SIG-M5 (cell line): ENCODE data around the gene ANKS1A.

ENCODE experiments used
- DNase-seq: peaks from one replicate; lab custom pipeline; 2025; lab: John Stamatoyannopoulos, UW

The ANKS1A gene

DNA sequence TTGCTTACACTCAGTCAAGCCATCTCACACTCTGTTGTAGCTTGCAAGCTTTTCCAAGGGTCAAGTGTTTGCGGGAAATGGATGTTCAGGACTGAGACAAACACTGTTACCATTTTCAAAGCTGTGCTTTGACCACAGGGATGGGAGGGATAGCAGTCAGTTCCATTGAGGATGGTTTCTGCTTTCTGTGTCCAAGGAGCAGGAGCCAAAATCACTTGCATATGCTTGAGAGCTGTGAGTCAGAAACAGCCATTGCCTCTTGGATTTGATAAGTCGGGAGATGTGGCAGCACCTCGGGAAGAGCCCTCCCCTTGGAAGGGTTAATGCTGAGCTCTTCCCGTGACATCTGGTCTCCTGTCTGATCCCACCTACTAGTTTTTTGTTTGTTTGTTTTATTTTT, 166.8 kb downstream of the ANKS1A start:
- DNase-seq: no peak

DNA sequence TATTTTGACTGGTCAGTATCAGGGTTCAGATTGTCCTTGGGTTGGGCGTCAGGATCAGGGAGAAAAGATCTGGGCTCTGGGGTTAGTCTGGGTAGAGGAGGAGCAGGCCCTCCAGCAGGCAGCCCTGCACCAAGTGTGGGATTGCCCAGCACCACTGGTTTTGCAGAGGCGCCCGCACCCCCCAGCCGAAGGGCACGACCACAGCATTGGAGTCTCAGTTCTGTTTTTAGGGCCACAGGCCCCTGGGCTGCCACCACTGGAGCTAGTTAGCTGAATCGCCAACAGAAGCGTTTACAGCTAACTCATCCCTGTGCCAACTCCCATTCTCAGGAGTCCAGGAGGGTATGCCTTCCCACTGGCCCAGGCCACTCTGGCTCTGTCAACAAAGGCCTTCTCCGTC, 167.9 kb downstream of the ANKS1A start:
- DNase-seq: no peak

DNA sequence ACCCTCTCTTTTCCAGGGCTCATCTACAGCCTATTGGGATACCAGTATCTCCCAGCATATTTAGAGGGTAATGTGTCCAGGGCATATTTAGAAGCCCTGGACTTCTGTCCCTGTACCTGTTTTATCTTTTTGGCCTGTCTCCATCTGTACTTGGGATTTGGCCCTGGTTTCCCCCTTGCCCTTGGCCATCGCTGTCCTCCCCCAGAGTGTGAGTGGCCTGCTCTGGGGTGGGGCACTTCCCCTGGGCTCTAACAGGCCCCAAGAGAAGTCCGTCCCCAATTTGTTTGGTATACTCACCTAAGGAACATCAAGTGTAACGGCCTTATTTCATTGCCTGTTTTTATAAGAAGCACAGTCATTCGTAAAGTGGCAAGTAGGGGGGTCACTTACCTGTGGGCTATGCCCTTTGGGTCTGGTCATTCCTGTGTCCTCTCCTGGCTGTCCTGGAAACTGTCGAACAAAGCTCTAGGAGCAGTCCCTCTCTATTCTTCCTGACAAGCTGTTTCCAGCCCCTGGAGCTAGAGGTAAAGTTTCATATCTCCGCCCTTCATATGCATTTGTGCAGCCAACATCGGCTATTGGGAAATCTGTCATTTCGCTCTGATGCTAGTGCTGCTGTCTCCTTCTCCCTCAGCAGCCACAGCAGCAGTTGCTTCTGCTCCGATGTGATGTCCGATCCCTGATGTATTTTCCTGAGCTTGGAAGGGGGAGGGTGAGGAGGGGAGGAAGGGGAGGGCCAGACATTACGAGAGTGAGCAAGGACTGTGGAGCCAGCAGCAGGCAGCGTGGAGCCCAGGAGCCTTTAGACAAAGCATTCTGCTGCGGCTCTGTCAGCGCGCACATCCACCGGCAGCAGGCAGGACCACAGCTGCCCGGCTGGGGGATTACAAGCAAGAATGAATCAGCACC, 168.6 kb downstream of the ANKS1A start:
- DNase-seq: no peak

- no peak for DNase-seq
Measured at GRCh38 chr6:35058358-35058675, 169.3 kb downstream of the ANKS1A start.

DNA sequence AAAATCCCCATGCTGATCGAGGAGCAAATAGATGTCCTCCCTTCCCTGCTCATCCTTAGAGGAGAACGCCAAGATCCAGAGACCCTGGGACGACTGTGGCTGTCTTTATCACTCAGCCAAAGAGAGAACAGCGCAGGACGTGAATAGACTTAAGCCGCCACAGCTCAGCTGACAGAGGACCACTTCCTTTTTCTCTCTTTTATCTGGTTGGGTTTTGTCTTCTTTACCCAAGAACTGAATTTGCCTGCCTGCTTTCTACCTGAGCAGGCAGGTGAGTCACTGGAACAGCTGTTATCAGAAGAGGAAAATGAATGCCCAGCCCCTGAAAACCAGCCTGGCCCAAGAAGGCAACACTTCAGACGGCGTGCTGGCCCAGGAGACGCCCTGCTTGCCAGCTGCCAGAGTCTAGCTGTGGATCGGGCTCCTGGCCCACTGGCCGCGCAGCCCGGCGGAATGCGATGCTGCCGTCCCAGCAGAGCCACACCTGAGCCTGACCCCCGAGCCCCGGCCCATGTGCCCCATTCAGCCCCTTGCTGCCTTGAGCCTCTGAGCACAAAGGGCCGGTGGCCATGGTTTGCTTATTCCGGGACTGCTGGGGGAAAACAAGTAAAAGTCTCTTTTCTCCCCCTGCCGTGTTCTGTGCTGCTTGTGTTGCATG, 169.9 kb downstream of the ANKS1A start:
- DNase-seq: no peak

GRCh38 chr6:35059596-35060345, 170.7 kb downstream of the ANKS1A start:
- DNase-seq: no peak

DNA sequence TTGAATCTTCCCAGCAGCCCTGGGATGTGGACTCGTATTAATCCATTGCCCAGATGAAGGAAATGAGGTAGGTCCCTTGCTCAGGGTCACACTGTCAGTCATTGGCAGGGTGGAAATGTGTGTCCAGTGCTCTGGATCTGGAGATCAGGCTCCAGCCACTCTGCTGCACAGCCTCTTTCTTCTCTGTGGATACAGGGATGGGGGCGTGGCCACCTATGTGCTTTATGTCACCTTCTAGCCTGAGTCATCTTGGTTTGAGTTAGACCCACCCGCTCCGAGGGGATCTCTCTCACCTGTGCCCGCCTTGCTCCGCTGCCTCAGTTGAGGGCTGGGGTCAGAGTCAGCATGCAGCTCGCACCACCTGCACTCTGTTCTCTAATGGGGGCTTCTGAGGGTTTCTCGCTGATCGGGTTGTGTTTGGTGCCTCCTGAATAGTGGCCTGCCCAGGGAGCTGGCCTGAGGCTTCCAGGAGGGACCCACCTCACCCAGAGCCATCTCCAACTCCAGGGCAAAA, 172.1 kb downstream of the ANKS1A start:
- no peak for DNase-seq

DNA sequence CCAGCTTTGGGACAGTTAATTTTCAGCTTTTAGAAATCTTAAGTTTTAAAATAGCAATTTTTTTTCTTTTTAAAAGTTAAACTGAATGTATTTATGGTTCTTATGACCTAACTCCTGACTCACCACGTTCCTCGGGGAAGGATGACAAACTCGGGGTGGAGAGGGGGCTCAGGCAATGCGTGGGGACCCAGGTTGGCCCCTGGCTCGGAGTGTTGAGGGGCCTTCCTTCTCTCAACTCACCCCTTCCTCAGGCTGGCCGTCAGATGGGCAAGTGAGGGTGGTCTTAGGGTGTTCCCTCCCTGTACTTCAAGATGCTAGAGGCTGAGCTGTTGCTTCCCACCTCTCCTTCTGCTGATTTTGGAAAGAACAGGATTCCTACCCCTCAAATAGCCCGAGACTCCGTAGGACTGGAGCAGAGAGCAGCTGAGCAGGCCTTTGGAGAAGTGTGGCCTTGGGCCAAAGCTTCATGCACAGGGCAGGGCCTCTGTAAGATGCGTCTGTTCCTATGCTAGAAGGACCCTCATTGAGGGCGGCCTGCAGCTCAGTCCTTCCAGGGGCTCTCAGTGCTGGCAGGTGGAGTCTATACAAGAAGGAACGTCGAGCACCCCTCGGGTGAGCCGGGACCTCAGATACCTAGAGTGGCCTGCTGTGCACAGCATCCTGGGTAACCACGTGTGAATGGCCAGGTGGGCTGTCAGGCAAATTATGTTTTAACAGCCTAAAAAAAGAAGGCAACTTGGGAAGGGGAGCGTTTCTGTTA, 172.8 kb downstream of the ANKS1A start:
- no peak for DNase-seq

- no peak for DNase-seq
Measured at GRCh38 chr6:35062676-35063574, 173.9 kb downstream of the ANKS1A start.

- no peak for DNase-seq
Measured at GRCh38 chr6:35063701-35064280, 174.7 kb downstream of the ANKS1A start.

DNA sequence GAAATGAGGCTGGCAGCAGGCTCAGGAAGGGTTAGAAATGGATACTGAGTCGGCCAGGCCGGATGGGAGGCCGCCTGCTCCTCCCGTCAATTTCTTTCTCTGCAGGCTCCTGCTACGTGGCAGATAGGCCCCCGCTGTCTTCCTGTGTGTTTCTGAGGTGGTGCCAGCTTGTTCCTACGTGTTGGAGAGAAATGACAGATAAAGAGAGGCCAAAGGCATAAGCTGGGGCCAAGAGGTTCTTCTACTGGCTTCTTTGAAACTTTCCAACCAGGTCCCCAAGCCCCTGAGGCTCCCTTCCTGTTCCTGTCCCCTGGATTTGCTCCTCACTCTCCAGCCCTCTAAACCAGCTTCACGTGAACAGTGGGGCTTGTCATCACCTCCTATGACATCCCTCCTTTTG, 175.2 kb downstream of the ANKS1A start:
- DNase-seq: no peak

- no peak for DNase-seq
Measured at GRCh38 chr6:35064757-35065440, 175.8 kb downstream of the ANKS1A start.

- no peak for DNase-seq
Measured at GRCh38 chr6:35065441-35065800, 176.4 kb downstream of the ANKS1A start.

GRCh38 chr6:35065870-35066269, 176.8 kb downstream of the ANKS1A start:
- DNase-seq: no peak

- no peak for DNase-seq
Measured at GRCh38 chr6:35067234-35067633, 178.2 kb downstream of the ANKS1A start.

GRCh38 chr6:35068206-35068605, 179.2 kb downstream of the ANKS1A start:
- DNase-seq: no peak

DNA sequence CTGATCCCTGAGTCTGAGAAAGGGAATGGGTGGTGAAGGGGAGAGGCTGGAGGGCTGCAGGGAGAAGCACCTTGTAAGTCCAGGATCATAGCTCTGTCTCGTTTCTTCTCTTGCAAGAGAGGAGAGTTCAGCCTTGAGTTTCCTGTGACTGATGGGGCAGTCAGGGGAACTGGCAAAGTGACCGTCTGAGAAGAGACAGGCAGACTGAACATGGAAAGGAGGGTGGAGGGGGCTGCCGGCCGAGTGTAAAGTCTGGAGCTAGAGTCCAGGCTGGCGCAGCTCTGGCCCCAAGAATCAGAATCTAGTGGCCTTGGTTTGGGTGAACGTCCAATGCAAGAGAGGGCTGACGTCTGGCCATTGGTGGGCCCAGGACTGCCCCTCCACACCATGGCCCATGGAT, 179.6 kb downstream of the ANKS1A start:
- DNase-seq: no peak

- no peak for DNase-seq
Measured at GRCh38 chr6:35069262-35069661, 180.2 kb downstream of the ANKS1A start.

- DNase-seq: no peak
Measured at GRCh38 chr6:35070111-35070510, 181.1 kb downstream of the ANKS1A start.
